Stimulated activated CD8-positive, alpha-beta memory T cell treated with anti-CD3 and anti-CD28 coated beads, Interleukin-15, amount 100 ng/mL, for 4 hours (primary cell): ENCODE results near the gene ADAM29.
"Not testable (repeated sequence)": the region's sequence is repeated elsewhere in the genome, so short reads cannot be mapped to it uniquely, and the experiment has no call there.

Source experiments
- DNase-seq, 2 donors: peaks; one replicate each; pipeline ENCODE4 v3.0.0-alpha.2; 2020; ENCODE audit warnings: low read depth in 2 of 2

ADAM29 gene

DNA sequence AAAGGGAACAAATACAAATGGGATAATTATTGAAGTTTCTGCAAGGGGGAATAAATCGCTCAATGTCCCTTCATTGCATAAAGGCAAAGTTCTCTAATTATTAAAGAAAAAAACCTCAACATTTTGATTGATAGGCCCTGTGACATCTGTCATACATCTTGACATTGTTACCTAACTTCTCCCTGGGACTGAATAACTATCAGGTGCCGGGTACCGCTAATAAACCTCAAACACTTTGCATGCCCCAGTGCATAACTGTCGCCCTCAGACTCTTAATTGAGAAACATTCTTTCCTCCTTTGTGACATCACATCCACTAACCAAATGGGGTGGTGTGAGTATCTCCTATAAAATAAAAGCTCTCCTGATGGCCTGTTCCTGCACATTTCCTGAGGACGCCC lies at the start of gene ADAM29:
ADAM29 (plus strand) TSS at position 301 of the 400 bp plus-strand sequence. CDS start 57,168 bp downstream, outside the sequence.
- no peak for DNase-seq

DNA sequence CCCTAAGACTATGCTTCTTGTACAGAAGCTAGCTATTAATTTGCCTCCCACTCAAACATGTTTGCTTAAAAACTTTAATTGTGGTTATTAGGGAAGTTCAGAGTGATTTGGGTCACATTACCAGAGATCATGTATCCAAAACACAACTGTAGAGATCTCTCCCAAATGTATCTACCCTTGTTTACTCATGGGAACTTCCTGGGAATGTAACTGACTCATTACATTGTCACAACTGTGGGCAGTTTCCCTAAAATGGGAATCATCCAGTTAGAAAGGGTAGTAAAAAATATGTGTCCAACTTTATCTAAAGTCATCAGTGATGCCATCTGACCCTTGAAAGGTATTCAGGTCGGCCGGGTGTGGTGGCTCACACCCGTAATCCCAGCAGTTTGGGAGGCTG lies 48.8 kb upstream of the ADAM29 start:
- DNase-seq = no peak

- no peak for DNase-seq
These were observed 47.8 kb upstream of the ADAM29 start for GRCh38 chr4:174870311-174870710.

- no peak for DNase-seq
These were observed 46.8 kb upstream of the ADAM29 start for GRCh38 chr4:174871407-174871806.

GRCh38 chr4:174873146-174873545 lies 45.0 kb upstream of the ADAM29 start:
- not testable (repeated sequence) for DNase-seq

- no peak for DNase-seq
These were observed 44.2 kb upstream of the ADAM29 start for GRCh38 chr4:174873931-174874330.

- no peak for DNase-seq
These were observed 43.3 kb upstream of the ADAM29 start for GRCh38 chr4:174874898-174875297.

GRCh38 chr4:174880001-174880400 lies 38.2 kb upstream of the ADAM29 start:
- DNase-seq = no peak

DNA sequence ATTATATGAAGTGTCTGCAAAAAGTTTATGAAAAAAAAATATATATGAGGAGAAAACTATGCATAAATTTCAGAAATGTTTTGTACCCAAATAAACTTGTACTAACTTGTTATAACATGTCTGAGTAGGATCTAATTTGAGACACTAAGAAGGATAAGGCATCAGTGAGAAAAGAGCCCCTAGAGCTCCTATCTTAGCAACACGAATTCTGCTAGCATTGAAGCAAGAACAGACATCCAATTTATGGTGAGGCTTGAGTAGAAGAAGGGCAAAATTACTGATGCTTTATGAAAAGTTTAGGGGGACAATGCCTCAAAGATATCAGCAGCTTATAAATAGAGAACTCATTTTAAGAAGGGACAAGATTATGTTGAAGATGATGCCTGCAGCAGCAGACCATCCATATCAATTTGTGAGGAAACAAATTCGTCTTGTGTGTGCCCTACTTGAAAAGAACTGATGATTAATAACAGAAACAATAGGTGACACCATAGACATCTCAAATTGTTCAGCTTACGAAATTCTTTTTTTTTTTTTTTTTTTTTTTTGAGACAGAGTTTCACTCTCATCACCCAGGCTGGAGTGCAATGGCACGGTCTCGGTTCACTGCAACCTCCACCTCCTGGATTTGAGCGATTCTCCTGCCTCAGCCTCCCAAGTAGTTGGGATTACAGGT lies 35.7 kb upstream of the ADAM29 start:
- no peak for DNase-seq

DNA sequence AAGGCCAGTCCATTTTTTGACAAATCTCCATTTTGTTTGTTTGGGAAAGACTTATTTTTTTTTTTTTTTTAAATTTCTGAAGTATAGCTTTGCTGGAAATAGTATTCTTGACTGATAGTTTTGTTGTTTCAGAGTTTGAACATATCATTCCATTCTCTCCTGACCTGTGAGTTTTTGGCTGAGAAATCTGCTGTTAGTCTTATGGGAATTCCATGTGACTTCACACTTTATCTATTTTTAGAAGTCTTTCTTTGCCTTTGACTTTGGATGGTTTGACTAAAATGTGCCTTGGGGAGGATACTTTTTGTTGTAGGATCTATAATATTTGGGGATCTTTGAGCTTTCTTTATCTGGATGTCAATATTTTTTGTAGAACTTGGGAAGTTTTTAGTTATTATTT lies 10.7 kb upstream of the ADAM29 start:
- DNase-seq = no peak

DNA sequence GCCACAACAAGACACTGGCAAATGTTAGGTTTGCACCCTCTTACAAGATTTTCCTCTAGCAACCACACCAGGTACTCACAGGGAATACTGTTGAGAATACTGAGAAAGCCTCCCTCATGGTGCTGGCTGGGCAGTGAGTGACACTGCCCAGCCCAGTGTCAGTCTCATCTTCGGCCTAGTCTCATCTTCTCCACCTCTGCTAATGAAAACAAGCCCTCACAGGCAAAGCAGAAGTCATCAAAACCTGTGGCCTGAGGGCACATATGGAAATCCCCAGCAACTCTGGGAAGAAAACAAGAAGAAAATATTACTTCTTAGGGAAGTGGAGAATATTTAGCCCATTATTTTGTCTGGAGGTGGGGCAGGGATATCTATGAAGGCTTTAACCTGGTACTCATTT lies 7.9 kb upstream of the ADAM29 start:
- no peak for DNase-seq

DNA sequence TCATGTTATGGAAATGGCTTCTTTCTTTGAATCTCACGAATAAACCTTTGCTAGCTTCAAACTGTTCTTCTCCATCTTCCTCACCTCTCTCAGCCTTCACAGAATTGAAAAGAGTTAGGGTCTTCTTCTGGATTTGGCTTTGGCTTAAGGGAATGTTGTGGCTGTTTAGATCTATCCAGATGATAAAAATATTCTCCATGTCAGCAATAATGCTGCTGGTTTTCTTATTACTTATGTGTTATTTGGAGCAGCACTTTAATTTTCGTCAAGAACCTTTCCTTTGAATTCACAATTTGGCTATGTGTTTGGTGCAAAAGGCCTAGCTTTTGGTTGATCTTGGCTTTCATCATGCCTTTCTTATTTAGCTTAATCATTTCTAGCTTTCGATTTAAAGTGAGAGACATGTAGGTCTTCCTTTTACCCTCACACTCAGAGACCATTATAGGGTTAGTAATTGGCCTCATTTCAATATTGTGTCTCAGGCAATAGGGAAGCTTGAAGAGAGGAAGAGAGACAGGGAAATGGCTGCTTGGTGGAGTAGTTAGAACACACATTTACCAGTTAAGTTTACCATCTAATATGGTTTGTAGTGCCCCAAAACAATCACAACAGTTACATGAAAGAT lies 5.1 kb upstream of the ADAM29 start:
- no peak for DNase-seq

GRCh38 chr4:174919886-174920423 lies 1.8 kb downstream of the ADAM29 start:
- DNase-seq = no peak

DNA sequence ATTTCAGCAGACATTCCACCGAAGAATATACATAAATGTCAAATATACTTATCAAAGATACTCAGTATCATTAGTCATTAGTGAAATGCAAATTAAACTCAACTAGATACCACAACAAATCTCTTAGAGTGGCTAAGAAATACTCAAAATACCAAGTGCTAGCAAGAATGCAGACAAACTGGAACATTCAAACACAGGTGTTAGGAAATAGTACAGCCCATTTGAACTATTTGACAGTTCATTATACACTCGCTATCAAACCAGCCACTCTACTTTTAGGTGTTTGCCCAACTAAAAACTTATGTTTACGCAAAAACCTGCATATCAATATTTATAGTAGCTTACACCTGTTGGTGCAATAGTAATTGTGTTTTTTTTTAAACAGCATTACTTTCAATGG lies 8.8 kb downstream of the ADAM29 start:
- DNase-seq = no peak

DNA sequence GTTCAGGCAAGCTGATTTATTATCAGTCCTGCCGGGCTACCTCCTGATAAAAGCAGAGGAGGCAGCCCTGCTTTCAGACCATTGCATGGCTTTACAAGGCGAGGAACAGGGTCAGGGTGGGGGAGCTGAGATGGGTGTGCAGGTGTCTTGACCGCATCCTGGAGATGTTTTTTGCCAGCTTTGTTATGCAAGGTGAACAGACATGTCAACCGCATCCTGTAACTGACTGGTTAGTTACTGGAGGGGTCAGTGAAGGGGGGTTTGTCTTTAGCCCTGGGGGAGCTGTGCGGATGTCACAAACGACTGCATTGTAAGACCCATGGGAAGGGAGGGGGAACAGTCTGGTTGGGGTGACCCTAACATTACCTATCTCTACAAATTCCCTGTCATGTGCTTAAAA lies 10.0 kb downstream of the ADAM29 start:
- no peak for DNase-seq

DNA sequence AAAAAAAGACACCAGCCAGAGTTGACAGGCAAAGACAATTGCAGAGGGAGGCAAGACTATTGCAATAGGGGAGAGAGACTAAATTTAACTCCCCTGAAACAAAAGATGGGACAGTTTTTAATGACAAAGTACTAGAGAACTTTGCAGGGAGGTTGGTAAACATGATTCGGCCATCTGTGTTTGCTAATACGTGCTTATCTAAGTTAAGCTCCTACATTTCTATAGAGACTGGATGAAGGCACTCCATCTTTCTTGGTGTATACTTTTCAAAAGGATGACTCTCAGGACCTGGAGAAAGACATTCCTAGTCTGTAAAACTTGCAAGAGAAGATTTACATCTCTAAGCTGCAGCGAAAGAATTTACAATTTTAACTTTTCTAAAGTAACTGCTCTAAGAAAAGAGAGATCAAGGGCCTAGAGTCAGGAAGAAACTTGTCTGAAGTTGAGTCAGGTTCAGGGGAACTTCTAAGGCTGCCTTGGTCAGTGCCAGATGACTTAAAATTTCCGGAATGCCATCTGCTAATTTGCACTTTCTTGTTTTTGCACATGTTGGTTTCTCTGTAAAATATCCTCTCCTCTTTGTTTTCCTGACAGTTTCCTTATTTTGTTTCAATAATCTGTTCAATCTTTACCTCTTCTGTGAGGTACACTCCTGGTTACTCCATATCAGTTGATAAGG lies 10.6 kb downstream of the ADAM29 start:
- DNase-seq = no peak

DNA sequence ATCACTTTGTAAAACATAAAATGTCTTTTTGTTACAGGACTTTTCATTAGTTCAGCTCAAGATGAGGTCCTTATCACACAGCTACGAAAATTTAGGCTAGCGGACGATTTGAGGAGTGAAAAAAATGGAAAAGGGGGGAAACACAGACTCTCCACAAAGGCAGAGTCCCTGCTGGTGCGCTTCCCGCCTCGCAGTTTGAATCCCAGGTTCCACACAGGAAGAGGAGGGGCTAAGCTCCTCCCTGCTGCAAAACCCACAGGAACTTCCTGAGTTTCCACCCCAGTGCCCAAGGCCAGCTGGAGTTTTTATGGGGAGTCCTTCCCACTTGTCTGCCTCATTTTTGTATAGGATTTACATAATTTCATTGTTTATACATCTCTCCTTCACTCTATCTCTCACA lies 11.2 kb downstream of the ADAM29 start:
- no peak for DNase-seq

DNA sequence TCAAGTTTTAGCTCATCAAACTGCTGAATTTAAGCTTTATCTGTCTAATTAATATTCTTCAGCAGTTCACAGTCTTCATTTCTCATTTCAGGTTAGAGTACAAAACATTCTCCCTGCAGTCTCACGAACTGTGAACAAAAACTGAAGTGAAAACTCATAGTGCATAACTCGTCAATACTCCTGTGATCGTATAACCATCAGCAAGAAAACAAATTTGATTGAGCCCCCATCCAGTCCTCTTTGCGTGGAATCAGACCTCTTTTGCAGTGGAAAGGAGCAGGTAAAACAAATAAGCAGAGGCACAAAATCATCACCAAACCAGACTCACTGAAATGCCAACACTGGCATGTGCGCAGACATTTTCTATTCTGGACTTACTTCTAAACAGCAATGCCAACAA lies 12.7 kb downstream of the ADAM29 start:
- no peak for DNase-seq

DNA sequence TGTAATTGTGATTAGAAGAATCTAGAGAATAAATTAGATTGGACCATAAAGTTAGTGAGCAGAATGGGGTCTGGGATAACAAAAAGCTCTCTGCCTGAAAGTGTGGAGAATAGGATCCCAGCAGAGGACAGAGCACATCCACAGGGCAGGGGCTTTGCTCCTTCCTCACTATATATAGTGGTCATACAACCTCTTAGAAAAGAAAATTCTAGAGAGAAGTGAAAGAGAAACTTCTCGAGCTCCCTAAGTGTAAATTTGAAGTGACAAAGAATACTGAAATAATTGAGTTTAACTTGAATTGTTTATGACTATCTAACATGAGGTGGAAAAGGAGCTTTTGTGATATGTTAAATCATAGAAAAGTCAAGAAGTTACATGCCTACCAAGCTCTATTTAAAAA lies 14.9 kb downstream of the ADAM29 start:
- no peak for DNase-seq

DNA sequence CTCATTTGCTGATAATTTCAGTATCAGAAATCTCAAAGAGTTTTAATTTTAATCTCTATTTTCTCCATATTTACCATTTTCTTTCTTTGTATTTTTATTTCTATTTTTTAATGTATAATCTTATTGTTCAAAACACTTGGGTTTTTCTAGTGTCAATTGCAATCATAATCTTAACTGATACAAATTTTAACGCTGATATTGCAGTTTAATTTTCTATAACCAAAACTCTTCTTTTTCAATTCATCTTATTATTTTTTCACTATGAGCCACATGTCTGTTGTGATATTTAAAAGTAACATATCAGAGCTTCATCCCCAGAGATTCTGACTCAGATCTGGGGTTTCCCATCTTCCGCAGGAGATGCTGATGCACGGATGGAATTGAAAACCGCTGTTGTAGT lies 16.2 kb downstream of the ADAM29 start:
- DNase-seq = no peak

DNA sequence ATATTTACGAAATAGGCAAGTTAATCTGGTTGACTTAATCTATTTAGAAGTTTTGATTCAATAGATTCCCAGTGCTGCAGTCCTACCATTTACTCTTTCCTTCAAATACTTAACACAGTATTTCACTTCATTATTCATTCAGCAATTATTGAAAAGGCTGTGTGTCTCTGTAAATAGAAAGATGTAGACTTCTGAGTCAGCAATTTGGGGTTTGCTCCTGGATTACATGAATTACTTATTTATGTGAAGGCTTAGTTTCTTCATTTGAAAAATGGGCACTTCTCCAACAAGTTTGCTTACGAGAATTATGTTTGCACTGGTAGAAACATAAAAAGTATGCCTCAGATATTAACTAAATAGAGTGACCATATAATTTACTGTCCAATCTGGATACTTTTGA lies 17.4 kb downstream of the ADAM29 start:
- DNase-seq = no peak

GRCh38 chr4:174940002-174940401 lies 21.8 kb downstream of the ADAM29 start:
- DNase-seq = no peak

- no peak for DNase-seq
These were observed 28.1 kb downstream of the ADAM29 start for GRCh38 chr4:174946246-174946645.
